HCEC 1CT (cell line): ENCODE results near the gene WDR44.
"Not testable (repeated sequence)": the region's sequence is repeated elsewhere in the genome, so short reads cannot be mapped to it uniquely, and the experiment has no call there.

Experiments used
- DNase-seq: peaks from one replicate; pipeline ENCODE4 v3.0.0-alpha.2; 2017

The WDR44 gene

GRCh38 chrX:118364261-118364660, 18.4 kb downstream of the WDR44 start:
- DNase-seq, result no peak

GRCh38 chrX:118367338-118367737, 21.4 kb downstream of the WDR44 start:
- no peak for DNase-seq

GRCh38 chrX:118368398-118368797, 22.5 kb downstream of the WDR44 start:
- no peak for DNase-seq

DNA sequence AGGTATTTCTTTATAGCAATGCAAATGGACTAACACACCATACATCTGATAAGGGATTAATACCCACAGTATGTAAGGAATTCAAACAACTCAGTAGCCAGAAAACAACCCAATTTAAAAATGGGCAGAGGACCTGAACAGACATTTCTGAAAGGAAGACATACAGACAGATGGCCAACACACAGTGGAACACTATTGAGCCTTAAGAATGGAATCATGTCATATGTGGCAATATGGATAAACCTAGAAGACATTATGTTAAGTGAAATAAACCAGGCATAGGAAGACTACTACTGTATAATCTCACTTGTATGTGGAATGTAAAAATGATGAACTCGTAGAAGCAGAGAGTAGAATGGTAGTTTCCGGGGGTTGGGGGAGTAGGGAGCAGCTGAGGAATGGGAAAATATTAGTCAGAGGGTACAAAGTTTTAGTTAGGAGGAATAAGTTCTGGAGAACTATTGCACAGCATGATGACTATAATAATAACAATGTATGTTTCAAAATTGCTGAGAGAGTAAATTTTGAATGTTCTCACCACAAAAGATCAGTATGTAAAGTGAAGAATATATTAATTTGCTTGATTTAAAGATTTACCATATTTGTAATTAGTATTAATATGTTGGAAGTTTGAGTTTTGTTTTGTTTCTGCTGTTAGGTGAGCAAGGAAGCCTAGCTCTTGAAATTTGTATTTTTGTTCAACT, 25.2 kb downstream of the WDR44 start:
- peak; percentile 70 for DNase-seq

GRCh38 chrX:118373538-118373937, 27.6 kb downstream of the WDR44 start:
- DNase-seq, result peak; percentile 17

GRCh38 chrX:118383120-118383519, 37.2 kb downstream of the WDR44 start:
- DNase-seq, result peak; percentile 7

DNA sequence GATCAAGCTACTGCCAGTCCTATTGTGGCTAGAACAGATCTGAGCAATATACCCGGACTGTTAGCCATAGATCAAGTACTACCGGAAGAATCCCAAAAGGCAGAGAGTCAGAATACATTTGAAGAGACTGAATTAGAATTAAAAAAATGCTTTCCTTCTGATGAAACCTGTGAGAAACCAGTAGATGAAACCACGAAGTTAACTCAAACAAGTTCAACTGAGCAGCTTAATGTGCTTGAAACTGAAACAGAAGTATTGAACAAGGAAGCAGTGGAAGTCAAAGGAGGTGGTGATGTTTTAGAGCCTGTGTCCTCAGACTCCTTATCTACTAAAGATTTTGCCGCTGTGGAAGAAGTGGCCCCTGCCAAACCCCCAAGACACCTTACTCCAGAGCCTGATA, 46.8 kb downstream of the WDR44 start:
- DNase-seq, result no peak

DNA sequence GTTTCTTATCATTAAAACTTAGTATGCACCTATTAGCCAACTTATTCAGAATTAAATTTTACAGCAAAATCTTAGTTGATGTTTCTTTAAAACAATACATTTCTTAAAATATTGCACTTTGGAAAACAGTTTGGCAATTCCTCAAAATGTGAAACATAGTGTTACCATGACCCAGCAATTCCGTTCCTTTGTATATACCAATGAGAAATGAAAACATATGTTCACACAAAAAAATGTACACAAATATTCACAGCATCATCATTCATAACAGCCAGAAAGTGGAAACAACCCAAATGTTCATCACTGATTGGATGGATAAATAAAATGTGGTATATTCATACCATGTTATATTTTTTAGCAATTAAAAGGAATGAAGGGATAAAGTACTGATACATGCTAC, 50.2 kb downstream of the WDR44 start:
- DNase-seq, result peak; percentile 4

GRCh38 chrX:118418811-118419251, 72.9 kb downstream of the WDR44 start:
- DNase-seq, result no peak

- DNase-seq, result no peak
These were observed 74.6 kb downstream of the WDR44 start for GRCh38 chrX:118420462-118420861.

DNA sequence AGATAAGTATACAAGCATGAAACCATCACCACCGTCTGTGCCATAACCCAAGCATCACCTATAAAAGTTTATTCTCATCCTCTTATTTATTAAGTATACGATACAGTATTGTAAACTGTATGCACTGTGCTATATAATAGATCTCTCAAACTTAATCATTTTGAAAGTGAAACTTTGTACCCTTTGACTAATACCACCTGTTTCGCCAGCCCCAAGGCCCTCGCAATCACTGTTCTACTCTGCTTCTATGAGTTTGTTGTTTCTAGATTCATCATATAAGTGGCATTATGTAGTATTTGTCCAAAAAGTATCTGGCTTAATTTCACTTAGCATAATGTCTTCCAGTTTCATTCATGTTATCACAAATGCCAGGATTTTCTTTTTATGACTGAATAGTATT, 77.7 kb downstream of the WDR44 start:
- no peak for DNase-seq

DNA sequence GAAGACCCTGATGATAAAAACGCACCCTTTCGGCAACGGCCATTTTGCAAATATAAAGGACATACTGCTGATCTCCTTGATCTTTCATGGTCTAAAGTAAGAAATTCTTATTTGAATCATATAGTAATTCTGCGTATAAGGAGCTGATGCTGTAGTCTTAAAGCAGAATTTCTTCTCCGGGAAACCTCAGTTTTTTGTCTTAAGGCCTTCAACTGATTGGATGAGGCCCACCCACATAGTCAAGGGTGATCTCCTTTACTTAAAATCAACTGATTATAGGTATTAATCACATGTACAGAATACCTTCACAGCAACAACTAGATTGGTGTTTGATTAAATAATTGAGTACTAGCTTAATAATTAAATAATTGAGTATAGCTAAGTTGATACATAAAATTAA, 86.9 kb downstream of the WDR44 start:
- DNase-seq, result no peak

GRCh38 chrX:118437283-118437682, 91.4 kb downstream of the WDR44 start:
- no peak for DNase-seq

- DNase-seq, result no peak
These were observed 102.4 kb downstream of the WDR44 start for GRCh38 chrX:118448273-118448783.

DNA sequence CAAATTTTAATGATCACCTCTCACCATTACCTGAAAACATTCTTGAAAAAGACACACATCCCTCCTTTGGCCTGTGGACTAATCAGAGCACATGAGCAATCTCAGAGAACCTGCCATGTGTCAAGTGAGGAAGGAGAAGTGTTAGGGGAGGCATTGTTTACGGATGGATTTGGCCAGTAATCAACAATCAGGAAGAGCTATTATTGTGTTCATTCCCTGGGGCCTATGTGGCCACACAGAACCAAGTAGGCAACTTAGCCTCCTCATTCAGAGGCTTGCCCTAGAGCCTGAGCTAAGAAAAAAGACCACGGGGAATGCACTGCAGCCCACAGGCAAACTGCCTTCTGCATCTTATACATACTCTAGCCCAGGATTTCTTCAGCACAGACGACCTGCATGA, 109.1 kb downstream of the WDR44 start:
- no peak for DNase-seq

GRCh38 chrX:118459494-118459893, 113.6 kb downstream of the WDR44 start:
- peak; percentile 27 for DNase-seq

GRCh38 chrX:118464501-118464900, 118.6 kb downstream of the WDR44 start:
- DNase-seq, result no peak

- DNase-seq, result no peak
These were observed 122.2 kb downstream of the WDR44 start for GRCh38 chrX:118468122-118468521.

DNA sequence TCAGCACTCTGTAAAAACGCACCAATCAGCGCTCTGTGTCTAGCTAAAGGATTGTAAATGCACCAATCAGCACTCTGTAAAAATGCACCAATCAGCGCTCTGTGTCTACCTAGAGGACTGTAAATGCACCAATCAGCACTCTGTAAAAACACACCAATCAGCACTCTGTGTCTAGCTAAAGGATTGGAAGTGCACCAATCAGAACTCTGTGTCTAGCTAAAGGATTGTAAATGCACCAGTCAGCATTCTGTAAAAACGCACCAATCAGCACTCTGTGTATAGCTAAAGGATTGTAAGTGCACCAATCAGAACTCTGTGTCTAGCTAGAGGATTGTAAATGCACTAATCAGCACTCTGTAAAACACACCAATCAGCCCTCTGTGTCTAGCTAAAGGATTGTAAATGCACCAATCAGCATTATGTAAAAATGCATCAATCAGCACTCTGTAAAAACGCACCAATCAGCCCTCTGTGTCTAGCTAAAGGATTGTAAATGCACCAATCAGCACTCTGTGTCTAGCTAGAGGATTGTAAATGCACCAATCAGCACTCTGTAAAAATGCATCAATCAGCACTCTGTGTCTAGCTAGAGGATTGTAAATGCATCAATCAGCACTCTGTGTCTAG, 124.9 kb downstream of the WDR44 start:
- not testable (repeated sequence) for DNase-seq

- DNase-seq, result no peak
These were observed 128.7 kb downstream of the WDR44 start for GRCh38 chrX:118474586-118474985.

DNA sequence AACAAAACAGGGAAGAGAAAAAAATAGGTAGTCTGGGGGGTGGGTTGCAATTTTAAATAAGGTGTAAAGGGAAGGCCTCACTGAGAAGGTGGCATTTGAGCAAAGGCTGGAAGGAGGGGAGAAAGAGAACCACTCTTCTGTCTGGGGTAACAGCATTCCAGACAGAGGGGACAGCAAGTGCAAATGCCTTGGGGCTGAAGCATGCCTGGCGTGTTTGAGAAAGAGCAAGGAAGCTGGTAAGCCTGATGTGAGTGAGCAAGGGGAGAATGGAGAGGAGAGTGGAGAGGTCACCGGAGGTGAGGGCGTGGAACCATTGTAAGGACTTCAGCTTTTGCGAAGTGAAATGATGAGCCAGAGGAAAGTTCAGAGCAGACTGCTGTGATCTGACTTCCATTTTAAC, 130.0 kb downstream of the WDR44 start:
- no peak for DNase-seq

GRCh38 chrX:118480172-118480571, 134.3 kb downstream of the WDR44 start:
- DNase-seq, result peak; percentile 38

DNA sequence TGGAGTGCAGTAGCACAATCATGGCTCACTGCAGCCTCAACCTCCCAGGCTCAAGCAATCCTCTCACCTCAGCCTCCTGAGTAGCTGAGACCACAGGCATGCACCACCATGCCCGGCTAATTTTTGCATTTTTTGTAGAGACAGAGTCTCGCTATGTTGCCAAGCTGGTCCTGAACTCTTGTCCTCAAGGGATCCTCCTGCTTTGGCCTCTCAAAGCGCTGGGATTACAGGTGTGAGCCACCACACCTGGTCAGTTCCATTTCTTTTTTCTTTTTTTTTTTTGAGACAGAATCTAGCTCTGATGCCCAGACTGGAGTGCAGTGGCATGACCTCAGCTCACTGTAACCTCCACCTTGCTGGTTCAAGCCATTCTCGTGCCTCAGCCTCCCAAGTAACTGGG, 136.5 kb downstream of the WDR44 start:
- not testable (repeated sequence) for DNase-seq

- no peak for DNase-seq
These were observed 138.5 kb downstream of the WDR44 start for GRCh38 chrX:118484216-118484903.
